Body of pancreas (tissue), 4 donors: ENCODE measurements around the gene MOK. TPM values are rescaled to one million over a fixed set of nuclear protein-coding genes. Genes with fewer than 3 reads are reported as not detected.

Experiments used
- ATAC-seq: fragments of 150-250 bp; one replicate; pipeline ENCODE4 v1.9.1; 2016
- DNase-seq, 4 donors: peaks; one replicate each; pipeline ENCODE4 v3.0.0-alpha.2; 2019
- H3K27ac ChIP-seq, 4 donors: fragments of 200-600 bp; sonication (generic); 1 replicate in 3 of 4; 2 replicates in 1 of 4; pipeline versions ENCODE4 v1.5.1 to v1.6.1; 2016 to 2019; ENCODE audit warnings: mild to moderate bottlenecking in 1 of 4, mixed read lengths in 1 of 4, moderate library complexity in 1 of 4
- H3K27me3 ChIP-seq, 2 donors: fragments of 200-600 bp; sonication (generic); one replicate each; pipeline ENCODE4 v1.6.0; 2016; ENCODE audit warnings: mild to moderate bottlenecking in 1 of 2
- H3K36me3 ChIP-seq, 2 donors: fragments of 200-600 bp; sonication (generic); replicated peaks in 1 of 2; 2 replicates each; pipeline ENCODE4 v1.5.1; 2016; ENCODE audit warnings: low read depth in 2 of 2; ENCODE audit not compliant: insufficient read depth in 1 of 2
- H3K4me1 ChIP-seq: fragments of 200-600 bp; sonication (generic); one replicate; pipeline ENCODE4 v1.6.0; 2016
- H3K4me3 ChIP-seq, 2 donors: fragments of 200-600 bp; sonication (generic); 1 replicate in 1 of 2; 2 replicates in 1 of 2; pipeline ENCODE4 v1.5.1; 2016 to 2019
- H3K9me3 ChIP-seq, 3 donors: fragments of 200-600 bp; sonication (generic); 1 replicate in 2 of 3; 2 replicates in 1 of 3; pipeline ENCODE4 v1.5.1; 2016
- CTCF ChIP-seq, 7 experiments: fragments of 450-650 bp in 4 of 7; fragments of 200-600 bp in 3 of 7; sonication (generic) in 3 of 7; IDR thresholded peaks; one replicate each; pipeline ENCODE4 v1.5.1; 2016 to 2019; ENCODE audit warnings: antibody characterized with exemption in 7 of 7
- POLR2A ChIP-seq, 3 donors: fragments of 450-650 bp; IDR thresholded peaks; one replicate each; pipeline ENCODE4 v1.6.1; 2016; ENCODE audit warnings: antibody characterized with exemption in 3 of 3, mild to moderate bottlenecking in 2 of 3
- WGBS, 2 donors: methylation state at CpG; one replicate each; pipeline ENCODE4 v1.1.5; 2017; 5-methylcytosine and 5-hydroxymethylcytosine counted together
- intact Hi-C: fragments of 100-400 bp; cut with DNase I; formaldehyde crosslinking; loops from one replicate; pipeline ENCODE4 v1.15.1; 2023
- total RNA-seq, 2 donors: library from RNA; depleted of rRNA; stranded (reverse); fragments of >200 nt; gene quantifications; one replicate each; pipeline ENCODE4 v1.1.0, GENCODE V29; 2016

MOK gene
- total RNA-seq, 2 donors from 2014 or later = 14.3 to 18.5 TPM

GRCh38 chr14:102217987-102218421 lies 87.0 kb downstream of the MOK start:
- Histone ChIP-seq H3K36me3 (no peaks in the 10 kb centered on the region), H3K27ac (no peak overlapping the region), H3K4me3 (no peak overlapping the region), H3K9me3 (no peaks in the 10 kb centered on the region), H3K27me3 (no peaks in the 10 kb centered on the region), H3K4me1 (no peaks in the 10 kb centered on the region)
- ATAC-seq (no peak), DNase-seq (no peak)
- TF ChIP-seq CTCF (IDR thresholded peaks at IDR 0.05) (no peak), POLR2A (IDR thresholded peaks at IDR 0.05) (no peak)
- intact Hi-C loops = no loop called here
- WGBS, 2 donors = 83 to 86% methylated on average over 10 to 14 of the region's 14 CpGs

DNA sequence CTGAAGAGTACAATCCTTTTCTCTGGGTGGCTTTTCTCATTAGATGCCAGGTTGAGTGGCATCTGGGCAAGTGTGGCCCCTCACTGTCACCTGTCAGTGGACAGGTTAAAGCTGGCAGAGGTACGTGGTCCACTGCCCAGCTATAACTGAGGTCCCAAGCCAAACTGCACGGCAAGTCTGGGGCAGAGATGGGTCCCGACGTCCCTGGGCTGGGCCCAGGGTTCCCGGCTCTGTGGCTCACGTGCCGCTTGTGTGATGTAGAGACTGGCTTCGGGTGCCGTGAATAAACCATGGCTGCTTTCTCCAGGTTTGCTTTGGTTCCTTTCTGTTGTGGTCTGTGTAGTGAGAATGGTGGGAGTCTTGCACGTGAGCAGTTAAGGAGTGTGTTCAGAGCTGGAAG lies 87.6 kb downstream of the MOK start:
- DNase-seq (no peak), ATAC-seq (no peak)
- H3K4me1 ChIP-seq = no peaks in the 10 kb centered on the region
- TF ChIP-seq CTCF (IDR thresholded peaks at IDR 0.05) = no peak
- no peak for TF ChIP-seq POLR2A (IDR thresholded peaks at IDR 0.05)
- intact Hi-C loops = no loop called here
- no peak overlapping the region for H3K4me3 ChIP-seq
- 96% methylated on average over 10 of the region's 10 CpGs for WGBS, 2 donors
- H3K27me3 ChIP-seq = no peaks in the 10 kb centered on the region
- H3K9me3 ChIP-seq = no peaks in the 10 kb centered on the region
- H3K27ac ChIP-seq = no peak overlapping the region
- H3K36me3 ChIP-seq = no peaks in the 10 kb centered on the region

DNA sequence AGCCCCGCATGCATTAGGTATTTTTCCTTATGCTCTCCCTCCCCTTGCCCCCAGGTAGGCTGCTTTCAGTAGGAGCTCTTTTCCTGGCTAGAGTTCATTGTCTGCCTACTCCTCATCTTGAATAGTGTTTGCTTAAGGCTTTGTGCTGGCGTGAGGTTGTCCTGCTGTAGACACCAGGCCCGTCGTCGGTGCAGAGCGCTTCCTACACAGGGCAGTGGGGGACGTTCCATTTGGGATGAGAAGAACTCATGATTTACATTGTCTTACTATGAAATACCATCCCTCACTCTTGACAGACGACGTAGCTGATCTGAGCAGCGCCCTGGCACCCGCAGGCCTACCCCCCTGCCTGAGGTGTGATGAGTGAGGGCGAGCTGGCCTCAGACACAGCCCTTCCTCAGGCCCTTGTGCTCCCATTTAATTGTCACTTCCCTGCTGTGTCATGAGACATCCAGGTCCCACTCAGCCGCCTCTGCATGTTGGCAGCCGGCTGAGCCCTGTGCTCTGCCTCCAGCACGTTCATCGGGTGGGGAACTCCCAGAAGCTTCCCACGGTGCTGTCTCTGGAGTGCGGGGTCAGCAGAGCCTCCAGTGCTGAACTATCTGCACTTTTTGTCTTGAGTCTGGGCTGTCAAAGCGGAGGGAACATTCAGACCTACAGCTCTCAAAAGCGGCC lies 89.3 kb downstream of the MOK start:
- TF ChIP-seq POLR2A (IDR thresholded peaks at IDR 0.05) (no peak), CTCF (IDR thresholded peaks at IDR 0.05) (no peak)
- DNase-seq (no peak), ATAC-seq (no peak)
- Histone ChIP-seq H3K27me3 (no peaks in the 10 kb centered on the region), H3K4me1 (no peaks in the 10 kb centered on the region), H3K4me3 (no peak overlapping the region), H3K9me3 (no peaks in the 10 kb centered on the region), H3K27ac (no peak overlapping the region), H3K36me3 (no peaks in the 10 kb centered on the region)
- WGBS, 2 donors = 86 to 92% methylated on average over 13 to 20 of the region's 20 CpGs
- intact Hi-C loops = no loop called here

DNA sequence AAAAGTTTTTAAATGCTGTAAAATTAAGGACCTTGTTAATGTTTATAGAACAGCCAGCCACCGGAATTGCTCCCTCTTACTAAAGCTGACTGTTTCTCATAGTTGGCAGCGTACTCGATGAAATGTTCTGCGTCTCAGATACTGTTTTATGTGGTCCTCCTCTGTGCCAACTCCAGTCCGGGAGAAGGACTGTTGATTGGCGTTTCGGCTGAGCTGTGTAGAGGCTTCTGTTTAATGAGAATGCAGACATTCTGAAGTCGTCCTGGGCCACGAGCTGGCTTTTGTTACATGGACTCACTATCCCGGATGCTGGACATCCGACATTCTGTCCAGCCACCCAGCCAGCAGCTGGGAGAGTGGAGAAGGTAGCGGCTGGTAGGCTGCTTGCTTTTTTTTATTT lies 89.9 kb downstream of the MOK start:
- intact Hi-C loops = no loop called here
- DNase-seq (peak in 1 of 4 donors; percentile 32), ATAC-seq (peak; percentile 54)
- no peak overlapping the region for H3K27ac ChIP-seq
- no peak overlapping the region for H3K4me3 ChIP-seq
- no peaks in the 10 kb centered on the region for H3K27me3 ChIP-seq
- 58 to 70% methylated on average over 5 to 12 of the region's 12 CpGs for whole genome bisulfite sequencing, 2 donors
- no peaks in the 10 kb centered on the region for H3K4me1 ChIP-seq
- TF ChIP-seq POLR2A (IDR thresholded peaks at IDR 0.05) (no peak), CTCF (IDR thresholded peaks at IDR 0.05) (no peak)
- no peaks in the 10 kb centered on the region for H3K36me3 ChIP-seq
- no peaks in the 10 kb centered on the region for H3K9me3 ChIP-seq
